Uterus (tissue), 2 donors: ENCODE results near the gene ZNF497.

ENCODE experiments used
- CTCF ChIP-seq, 4 experiments: fragments of 200-600 bp in 2 of 4; fragments of 450-650 bp in 2 of 4; sonication (generic) in 2 of 4; IDR thresholded peaks; one replicate each; pipeline ENCODE4 v1.5.1; 2016 to 2019; ENCODE audit warnings: antibody characterized with exemption in 4 of 4, mild to moderate bottlenecking in 2 of 4, moderate library complexity in 1 of 4
- POLR2A ChIP-seq, 2 donors: fragments of 450-650 bp; IDR thresholded peaks; one replicate each; pipeline ENCODE4 v1.6.1; 2016; ENCODE audit warnings: antibody characterized with exemption in 2 of 2, mild to moderate bottlenecking in 1 of 2, moderate library complexity in 1 of 2

GRCh38 chr19:58305932-58306323, 56.6 kb downstream of the ZNF497 start:
- no peak for TF ChIP-seq CTCF (IDR thresholded peaks at IDR 0.05)
- TF ChIP-seq POLR2A (IDR thresholded peaks at IDR 0.05) = no peak
